ENCODE measurements around the gene IFT81.
A peak's percentile ranks its signal among the peaks of the same experiment; 100 is the strongest.
"Not testable (repeated sequence)": the region's sequence is repeated elsewhere in the genome, so short reads cannot be mapped to it uniquely, and the experiment has no call there.

Gene IFT81

GRCh38 chr12:110108309-110109036 lies 15.7 kb upstream of the IFT81 start:
- DNase-seq (ENCODE audit: low read depth, low spot score), result no peak

- peak; percentile 96 for DNase-seq (ENCODE audit: low read depth, low spot score)
Measured at GRCh38 chr12:110109037-110109836, 14.9 kb upstream of the IFT81 start.

- no peak for DNase-seq (ENCODE audit: low read depth, low spot score)
Measured at GRCh38 chr12:110109837-110110535, 14.2 kb upstream of the IFT81 start.

- no peak for DNase-seq (ENCODE audit: low read depth, low spot score)
Measured at GRCh38 chr12:110111476-110112334, 12.5 kb upstream of the IFT81 start.

GRCh38 chr12:110112335-110112660 lies 11.9 kb upstream of the IFT81 start:
- DNase-seq (ENCODE audit: low read depth, low spot score), result no peak

- DNase-seq (ENCODE audit: low read depth, low spot score), result no peak
Measured at GRCh38 chr12:110114528-110114937, 9.6 kb upstream of the IFT81 start.

GRCh38 chr12:110115675-110116074 lies 8.5 kb upstream of the IFT81 start:
- no peak for DNase-seq (ENCODE audit: low read depth, low spot score)

- no peak for DNase-seq (ENCODE audit: low read depth, low spot score)
Measured at GRCh38 chr12:110116623-110117022, 7.5 kb upstream of the IFT81 start.

GRCh38 chr12:110117210-110117609 lies 6.9 kb upstream of the IFT81 start:
- not testable (repeated sequence) for DNase-seq (ENCODE audit: low read depth, low spot score)

- DNase-seq (ENCODE audit: low read depth, low spot score), result no peak
Measured at GRCh38 chr12:110117956-110118685, 6.0 kb upstream of the IFT81 start.

- DNase-seq (ENCODE audit: low read depth, low spot score), result no peak
Measured at GRCh38 chr12:110122929-110123328, 1.2 kb upstream of the IFT81 start.

GRCh38 chr12:110123919-110124268 lies 263 bp upstream of the IFT81 start:
- no peak for DNase-seq (ENCODE audit: low read depth, low spot score)

GRCh38 chr12:110126557-110126956 lies 2.4 kb downstream of the IFT81 start:
- no peak for DNase-seq (ENCODE audit: low read depth, low spot score)

- peak; percentile 5 for DNase-seq (ENCODE audit: low read depth, low spot score)
Measured at GRCh38 chr12:110134691-110135411, 10.7 kb downstream of the IFT81 start.

GRCh38 chr12:110135806-110136205 lies 11.6 kb downstream of the IFT81 start:
- no peak for DNase-seq (ENCODE audit: low read depth, low spot score)

GRCh38 chr12:110137786-110138185 lies 13.6 kb downstream of the IFT81 start:
- no peak for DNase-seq (ENCODE audit: low read depth, low spot score)

- DNase-seq (ENCODE audit: low read depth, low spot score), result no peak
Measured at GRCh38 chr12:110141389-110141788, 17.2 kb downstream of the IFT81 start.

- DNase-seq (ENCODE audit: low read depth, low spot score), result no peak
Measured at GRCh38 chr12:110146986-110147385, 22.8 kb downstream of the IFT81 start.

- DNase-seq (ENCODE audit: low read depth, low spot score), result no peak
Measured at GRCh38 chr12:110149086-110149660, 25.0 kb downstream of the IFT81 start.

- no peak for DNase-seq (ENCODE audit: low read depth, low spot score)
Measured at GRCh38 chr12:110156766-110157165, 32.6 kb downstream of the IFT81 start.
